IMR-90 (cell line): ENCODE measurements around the gene AFDN. TPM values are rescaled to one million over a fixed set of nuclear protein-coding genes. Genes with fewer than 3 reads are reported as not detected.
A peak's percentile ranks its signal among the peaks of the same experiment; 100 is the strongest.

ENCODE experiments used
- ATAC-seq: fragments of 200-7000 bp; cut with Tn5 transposase; 2 replicates; pipeline ENCODE4 v1.9.1; 2020; ENCODE audit warnings: low read depth, mild to moderate bottlenecking, moderate library complexity
- BruUV-seq: library from RNA; stranded (reverse); fragments of 400-500 nt; replicated peaks from 2 replicates; lab custom pipeline; 2021; lab: Mats Ljungman, UMichigan
- CTCF ChIA-PET: fragments of 300-600 bp; formaldehyde crosslinking; extraction: SDS; loops from one replicate; lab custom pipeline; 2021; ENCODE audit warnings: antibody characterized with exemption; lab: Yijun Ruan, JAX
- POLR2A ChIA-PET: fragments of 300-600 bp; sonication (Branson Sonifier 250); formaldehyde crosslinking; loops from one replicate; lab custom pipeline; 2022; ENCODE audit warnings: antibody characterized with exemption; ENCODE audit not compliant: unreplicated experiment; lab: Charles Lee
- DNase-seq: peaks from one replicate; pipeline ENCODE4 v3.0.0; 2013
- H2AFZ ChIP-seq: replicated peaks from 2 replicates; pipeline ENCODE3; 2013; ENCODE audit warnings: low read length, mild to moderate bottlenecking; ENCODE audit not compliant: poor library complexity
- H2AK5ac ChIP-seq: 2 replicates; pipeline ENCODE4 v1.6.1; 2013; ENCODE audit warnings: low read depth, low read length, inconsistent platforms
- H2AK9ac ChIP-seq: replicated peaks from 2 replicates; pipeline ENCODE3; 2013; ENCODE audit warnings: mild to moderate bottlenecking, low read depth, low read length, moderate library complexity; ENCODE audit not compliant: poor library complexity
- H2BK120ac ChIP-seq: 2 replicates; pipeline ENCODE4 v1.6.1; 2013; ENCODE audit warnings: low read depth, low read length, inconsistent platforms
- H2BK15ac ChIP-seq: 3 replicates; pipeline ENCODE4 v1.6.1; 2013; ENCODE audit warnings: low read depth, low read length, inconsistent platforms
- H2BK20ac ChIP-seq: 2 replicates; pipeline ENCODE4 v1.6.1; 2013; ENCODE audit warnings: low read depth, mild to moderate bottlenecking, inconsistent platforms, low read length, moderate library complexity
- H2BK5ac ChIP-seq: 2 replicates; pipeline ENCODE4 v1.6.1; 2013; ENCODE audit warnings: mild to moderate bottlenecking, low read depth, low read length, inconsistent platforms; ENCODE audit not compliant: poor library complexity, severe bottlenecking
- H3K14ac ChIP-seq: replicated peaks from 2 replicates; pipeline ENCODE4 v1.6.1; 2013; ENCODE audit warnings: low read depth, low read length, inconsistent platforms
- H3K18ac ChIP-seq: 2 replicates; pipeline ENCODE4 v1.6.1; 2013; ENCODE audit warnings: low read depth, low read length, control low read depth
- H3K23ac ChIP-seq: 2 replicates; pipeline ENCODE4 v1.6.1; 2013; ENCODE audit warnings: low read depth, low read length, inconsistent platforms
- H3K27ac ChIP-seq: 2 replicates; pipeline ENCODE4 v1.5.1; 2013; ENCODE audit warnings: mild to moderate bottlenecking, control low read depth, low read length; ENCODE audit not compliant: insufficient read depth
- H3K27me3 ChIP-seq: 2 replicates; pipeline ENCODE4 v1.6.1; 2013; ENCODE audit warnings: low read length; ENCODE audit not compliant: control insufficient read depth, insufficient read depth
- H3K36me3 ChIP-seq: 2 replicates; pipeline ENCODE4 v1.6.1; 2013; ENCODE audit warnings: low read length, mixed read lengths; ENCODE audit not compliant: control insufficient read depth, insufficient read depth
- H3K4ac ChIP-seq: 2 replicates; pipeline ENCODE4 v1.6.1; 2013; ENCODE audit warnings: low read depth, low read length, inconsistent platforms
- H3K4me1 ChIP-seq: 2 replicates; pipeline ENCODE4 v1.6.1; 2013; ENCODE audit warnings: low read length, mixed read lengths; ENCODE audit not compliant: control insufficient read depth, insufficient read depth
- H3K4me2 ChIP-seq: 2 replicates; pipeline ENCODE4 v1.6.1; 2013; ENCODE audit warnings: low read depth, mild to moderate bottlenecking, control low read depth, low read length, moderate library complexity
- H3K4me3 ChIP-seq: 2 replicates; pipeline ENCODE4 v1.5.1; 2013; ENCODE audit warnings: low read depth, mild to moderate bottlenecking, control low read depth, low read length, moderate library complexity; ENCODE audit not compliant: insufficient read depth
- H3K56ac ChIP-seq: 2 replicates; pipeline ENCODE4 v1.6.1; 2013; ENCODE audit warnings: low read length, inconsistent platforms; ENCODE audit not compliant: insufficient read depth; ENCODE audit errors: extremely low read depth
- H3K79me1 ChIP-seq, 2 experiments: 2 replicates each; pipeline ENCODE4 v1.6.1; 2013; ENCODE audit warnings: low read length in 2 of 2, inconsistent platforms in 1 of 2, low read depth in 1 of 2
- H3K9ac ChIP-seq: 2 replicates; pipeline ENCODE4 v1.6.1; 2013; ENCODE audit warnings: low read depth, low read length, control low read depth
- H3K9me1 ChIP-seq: 2 replicates; pipeline ENCODE4 v1.6.1; 2013; ENCODE audit warnings: low read length, inconsistent platforms; ENCODE audit not compliant: insufficient read depth
- H3K9me3 ChIP-seq: 2 replicates; pipeline ENCODE4 v1.6.1; 2013; ENCODE audit warnings: low read length; ENCODE audit not compliant: control insufficient read depth, insufficient read depth
- H4K20me1 ChIP-seq: 2 replicates; pipeline ENCODE4 v1.6.1; 2013; ENCODE audit warnings: low read length, inconsistent platforms; ENCODE audit not compliant: insufficient read depth
- H4K5ac ChIP-seq: 2 replicates; pipeline ENCODE4 v1.6.1; 2013; ENCODE audit warnings: mild to moderate bottlenecking, low read depth, low read length, control low read depth
- H4K8ac ChIP-seq, 2 experiments: 2 replicates each; pipeline ENCODE4 v1.6.1; 2013; ENCODE audit warnings: low read depth in 2 of 2, low read length in 2 of 2, control low read depth in 1 of 2, inconsistent platforms in 1 of 2
- H4K91ac ChIP-seq: 2 replicates; pipeline ENCODE4 v1.6.1; 2013; ENCODE audit warnings: low read depth, low read length, inconsistent platforms; ENCODE audit not compliant: insufficient read depth
- BHLHE40 ChIP-seq: fragments of 150-350 bp; IDR thresholded peaks from 2 replicates; pipeline ENCODE4 v1.6.1; 2016; ENCODE audit warnings: mild to moderate bottlenecking, low read depth, low read length
- CEBPB ChIP-seq: IDR thresholded peaks from 2 replicates; pipeline ENCODE4 v1.6.1; 2012; ENCODE audit warnings: low read depth, low read length, improper control_type of control experiment
- WGBS, 2 experiments: methylation state at CpG; one replicate each; pipeline versions ENCODE4 v1.1.5 to v1.1.7; 2013; ENCODE audit warnings: missing lambda C conversion rate in 2 of 2; ENCODE audit not compliant: insufficient read length in 1 of 2; ENCODE audit errors: extremely low coverage in 2 of 2; 5-methylcytosine and 5-hydroxymethylcytosine counted together
- dilution Hi-C: fragments of 300-500 bp; cut with HindIII; formaldehyde crosslinking; loops from one replicate; pipeline ENCODE4 v1.14.3; 2018; ENCODE audit warnings: low sequenced_read_pairs; ENCODE audit not compliant: unreplicated experiment
- in situ Hi-C: fragments of 300-500 bp; cut with MboI; formaldehyde crosslinking; loops from 3 replicates; pipeline ENCODE4 v1.14.3; 2019; ENCODE audit warnings: low sequenced_read_pairs, inconsistent platforms, mixed read lengths
- intact Hi-C: fragments of 100-400 bp; cut with micrococcal nuclease; formaldehyde crosslinking; loops from 2 replicates; pipeline ENCODE4 v1.10.0; 2022
- polyA plus RNA-seq, 3 experiments: library from polyadenylated mRNA; depleted of rRNA; stranded (reverse); fragments of >200 nt; gene quantifications; 2 replicates each; pipeline ENCODE4 v1.2.3, GENCODE V29; 2012; ENCODE audit warnings: low replicate concordance in 1 of 3
- total RNA-seq: library from RNA; depleted of rRNA; stranded (reverse); fragments of >200 nt; gene quantifications from 2 replicates; pipeline ENCODE4 v1.2.3, GENCODE V29; 2012

Gene AFDN
- total and polyA plus RNA-seq, 2 of the 4 experiments (the other 2 are of a cell fraction) = 11.6 to 20.8 TPM

DNA sequence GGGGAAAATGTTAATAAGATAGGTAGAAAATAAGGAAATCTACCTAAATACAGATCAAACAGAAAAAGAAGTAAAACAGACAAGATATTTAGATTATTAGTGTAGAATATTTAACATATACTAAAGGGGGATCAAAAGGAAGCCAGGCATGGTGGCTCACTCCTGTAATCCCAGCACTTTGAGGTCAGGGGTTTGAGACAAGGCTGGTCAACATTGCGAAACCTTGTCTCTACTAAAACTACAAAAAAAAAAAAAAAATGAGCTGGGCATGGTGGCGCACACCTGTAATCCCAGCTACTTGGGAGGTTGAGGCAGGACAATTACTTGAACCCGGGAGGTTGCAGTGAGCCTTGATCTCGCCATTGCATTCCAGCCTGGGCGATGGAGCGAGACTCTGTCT lies 55.5 kb downstream of the AFDN start:
- H3K36me3 ChIP-seq = peaks cover 3% of the 10 kb centered on the region; the same call in 1 of the 2 replicates
- no peaks in the 10 kb centered on the region for H3K9me1 ChIP-seq
- no peaks in the 10 kb centered on the region for H4K20me1 ChIP-seq
- intact Hi-C loops (no loop called here), dilution Hi-C loops (no loop called here), in situ Hi-C loops (loop anchor here (25.0 kb wide), 1 partner anchor 670 kb away; no protein-coding TSS in a partner anchor)
- H3K4ac ChIP-seq = no peak overlapping the region
- H2AK9ac ChIP-seq = no peak overlapping the region
- no peak overlapping the region for H3K27ac ChIP-seq
- H2BK20ac ChIP-seq = no peak overlapping the region
- no peak overlapping the region for H3K18ac ChIP-seq
- BruUV-seq = no TSS peak
- H4K8ac ChIP-seq = no peak overlapping the region
- no peak overlapping the region for H2AK5ac ChIP-seq
- H2BK15ac ChIP-seq = no peak overlapping the region
- H3K27me3 ChIP-seq = no peaks in the 10 kb centered on the region
- no peak overlapping the region for H4K5ac ChIP-seq
- H3K56ac ChIP-seq = no peak overlapping the region
- H3K4me2 ChIP-seq = no peak overlapping the region
- no peak overlapping the region for H3K14ac ChIP-seq
- H3K79me1 ChIP-seq = no peaks in the 10 kb centered on the region
- no peaks in the 10 kb centered on the region for H3K4me1 ChIP-seq
- H2BK120ac ChIP-seq = no peak overlapping the region
- peak; percentile 23; the same call in 1 of the 2 replicates for TF ChIP-seq CEBPB
- no peak for TF ChIP-seq BHLHE40
- H3K4me3 ChIP-seq = no peak overlapping the region
- ATAC-seq (no peak), DNase-seq (no peak)
- no peaks in the 10 kb centered on the region for H3K9me3 ChIP-seq
- no peak overlapping the region for H2AFZ ChIP-seq
- H3K9ac ChIP-seq = no peak overlapping the region
- CTCF ChIA-PET = interaction anchor here (0.6 kb wide), 1 partner anchor 82 kb away, joined by 3 read pairs; no protein-coding TSS in a partner anchor
- H3K23ac ChIP-seq = no peak overlapping the region
- no peak overlapping the region for H4K91ac ChIP-seq
- no CpG with 5 or more reads among the region's 6 CpGs for WGBS, 2 experiments
- no peak overlapping the region for H2BK5ac ChIP-seq
- POLR2A ChIA-PET = interaction anchor here (0.6 kb wide), 1 partner anchor 12 kb away, joined by 5 read pairs; no protein-coding TSS in a partner anchor
